ENCODE data around the gene SNAPC4.

SNAPC4 gene

DNA sequence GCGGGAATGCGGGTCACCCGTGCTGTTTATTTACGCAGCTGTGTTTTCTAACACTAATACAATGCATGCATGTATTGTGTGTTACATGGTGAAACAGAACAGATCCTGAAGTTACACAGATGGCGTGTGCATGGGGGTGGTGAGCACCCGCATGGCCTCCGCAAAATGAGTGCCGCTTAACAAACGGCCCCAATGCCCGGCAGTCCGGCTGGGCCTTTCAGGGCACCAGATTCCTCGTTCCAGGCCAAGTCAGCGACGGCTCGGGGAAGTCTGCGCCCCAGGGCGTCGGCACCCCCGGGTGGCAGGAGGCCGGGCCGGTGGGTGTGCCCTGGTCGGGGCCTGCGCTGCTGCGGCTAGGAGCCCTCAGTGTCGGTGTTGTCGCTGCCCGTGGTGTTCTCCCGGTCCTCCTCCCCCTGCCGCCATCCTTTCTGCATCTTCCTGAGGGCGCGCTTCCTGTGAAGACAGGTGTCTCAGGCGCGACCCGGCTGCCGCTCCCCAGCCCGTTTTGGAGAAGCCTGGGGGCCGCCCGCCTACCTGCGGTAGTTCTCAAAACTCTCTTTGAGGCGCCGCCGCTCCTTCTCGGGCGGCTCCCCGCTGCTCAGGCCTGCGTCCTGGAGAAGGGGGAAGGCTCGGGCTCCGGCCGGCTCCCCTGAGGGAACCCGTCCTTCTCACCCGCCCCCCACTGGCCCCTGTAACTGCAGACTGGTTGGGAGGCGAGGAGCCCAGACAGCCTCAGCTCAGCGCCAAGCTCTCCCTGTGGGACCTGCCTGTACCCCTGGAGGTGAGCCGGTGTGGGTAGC is 35.8 kb downstream of the SNAPC4 start:
- Histone ChIP-seq H3K36me3 (ENCODE audit: control insufficient read depth, insufficient read depth, low read length) (no peaks in the 10 kb centered on the region; the same call in 1 of the 2 replicates), H3K4me3 (ENCODE audit: low read length) (no peak overlapping the region), H3K9me3 (ENCODE audit: control insufficient read depth, insufficient read depth, low read length) (no peaks in the 10 kb centered on the region), H3K4me1 (ENCODE audit: control insufficient read depth, insufficient read depth, low read length) (peaks cover 2% of the 10 kb centered on the region; the same call in 1 of the 2 replicates), H3K27ac (ENCODE audit: low read length) (no peak overlapping the region), H3K27me3 (ENCODE audit: control insufficient read depth, insufficient read depth, low read length) (no peaks in the 10 kb centered on the region)
- WGBS (ENCODE audit: insufficient coverage, insufficient read length), result no CpG with 5 or more reads among the region's 54 CpGs
- DNase-seq (ENCODE audit: low read depth, low spot score), result no peak

GRCh38 chr9:136363106-136363948 is 36.6 kb downstream of the SNAPC4 start, which contains the start of gene DNLZ:
DNLZ (minus strand) TSS chr9:136363744; CDS start chr9:136363714, 30 bp downstream.
- no peak within 1 kb of the TSS for H3K27ac ChIP-seq (ENCODE audit: low read length)
- no peaks in the 10 kb centered on the region for H3K9me3 ChIP-seq (ENCODE audit: control insufficient read depth, insufficient read depth, low read length)
- H3K36me3 ChIP-seq (ENCODE audit: control insufficient read depth, insufficient read depth, low read length), result no peaks in the 10 kb centered on the region; the same call in 1 of the 2 replicates
- DNase-seq (ENCODE audit: low read depth, low spot score), result peak; percentile 76
- H3K4me3 ChIP-seq (ENCODE audit: low read length), result peak within 1 kb of the TSS; percentile 86
- WGBS (ENCODE audit: insufficient coverage, insufficient read length), result no CpG with 5 or more reads among the region's 97 CpGs
- H3K4me1 ChIP-seq (ENCODE audit: control insufficient read depth, insufficient read depth, low read length), result peaks cover 2% of the 10 kb centered on the region; the same call in 1 of the 2 replicates
- no peaks in the 10 kb centered on the region for H3K27me3 ChIP-seq (ENCODE audit: control insufficient read depth, insufficient read depth, low read length)

DNA sequence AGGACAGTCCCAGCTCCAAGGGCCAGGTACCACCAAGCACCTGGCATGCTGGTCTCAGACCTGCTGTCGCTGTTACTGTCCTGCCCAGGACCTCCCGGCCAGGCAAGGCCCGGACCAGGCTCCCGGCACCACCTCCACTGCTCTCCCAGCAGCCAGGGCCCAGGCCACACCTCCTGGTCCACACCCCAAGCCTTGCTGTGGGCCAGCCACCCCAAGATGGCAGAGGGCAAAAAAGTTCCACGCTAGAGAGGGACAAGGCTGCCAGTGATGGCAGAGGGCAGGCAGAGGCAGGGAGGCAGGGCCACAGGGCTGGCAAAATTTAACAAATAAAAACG is 37.6 kb downstream of the SNAPC4 start:
- Histone ChIP-seq H3K36me3 (ENCODE audit: control insufficient read depth, insufficient read depth, low read length) (no peaks in the 10 kb centered on the region; the same call in 1 of the 2 replicates), H3K27ac (ENCODE audit: low read length) (no peak overlapping the region), H3K27me3 (ENCODE audit: control insufficient read depth, insufficient read depth, low read length) (no peaks in the 10 kb centered on the region), H3K4me1 (ENCODE audit: control insufficient read depth, insufficient read depth, low read length) (peaks cover 2% of the 10 kb centered on the region; the same call in 1 of the 2 replicates), H3K4me3 (ENCODE audit: low read length) (no peak overlapping the region), H3K9me3 (ENCODE audit: control insufficient read depth, insufficient read depth, low read length) (no peaks in the 10 kb centered on the region)
- no CpG with 5 or more reads among the region's 6 CpGs for WGBS (ENCODE audit: insufficient coverage, insufficient read length)
- DNase-seq (ENCODE audit: low read depth, low spot score), result no peak

DNA sequence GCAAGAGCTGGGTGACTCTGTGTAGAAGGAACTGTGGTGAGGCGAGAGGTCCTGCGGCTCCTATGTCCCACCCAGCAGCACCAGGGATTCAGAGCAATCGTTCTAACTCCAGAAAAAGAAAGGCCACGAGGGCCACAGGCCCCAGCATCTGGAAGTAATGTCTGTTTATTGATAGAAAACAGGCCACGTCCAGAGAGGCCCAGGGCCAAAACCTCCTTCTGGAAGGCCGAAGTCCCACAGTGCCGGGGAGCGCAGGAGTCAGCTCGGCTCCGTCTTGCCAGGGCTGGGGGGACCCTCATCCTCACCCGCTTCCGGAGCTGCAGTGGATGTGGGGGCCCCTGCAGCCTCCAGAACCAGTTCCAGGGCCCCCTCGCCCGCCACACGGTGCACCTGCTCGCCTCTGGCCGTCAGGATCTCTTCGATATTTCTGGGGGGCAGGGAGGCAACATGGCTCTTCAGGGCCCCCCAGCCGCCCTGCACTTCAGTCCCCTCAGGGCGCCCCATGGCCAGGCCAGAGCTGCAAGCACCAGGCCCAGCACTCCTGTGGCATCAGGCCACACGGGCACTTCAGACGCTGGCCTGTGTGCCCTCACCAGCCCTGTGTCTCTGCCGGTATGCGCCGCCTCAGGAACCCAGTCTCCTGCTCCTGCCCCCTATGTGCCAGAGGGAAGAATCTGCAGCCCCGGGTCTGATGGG is 38.1 kb downstream of the SNAPC4 start:
- H3K36me3 ChIP-seq (ENCODE audit: control insufficient read depth, insufficient read depth, low read length), result no peaks in the 10 kb centered on the region; the same call in 1 of the 2 replicates
- peaks cover 2% of the 10 kb centered on the region; the same call in 1 of the 2 replicates for H3K4me1 ChIP-seq (ENCODE audit: control insufficient read depth, insufficient read depth, low read length)
- no peak overlapping the region for H3K27ac ChIP-seq (ENCODE audit: low read length)
- no peaks in the 10 kb centered on the region for H3K9me3 ChIP-seq (ENCODE audit: control insufficient read depth, insufficient read depth, low read length)
- H3K4me3 ChIP-seq (ENCODE audit: low read length), result no peak overlapping the region
- no CpG with 5 or more reads among the region's 26 CpGs for WGBS (ENCODE audit: insufficient coverage, insufficient read length)
- no peak for DNase-seq (ENCODE audit: low read depth, low spot score)
- no peaks in the 10 kb centered on the region for H3K27me3 ChIP-seq (ENCODE audit: control insufficient read depth, insufficient read depth, low read length)

DNA sequence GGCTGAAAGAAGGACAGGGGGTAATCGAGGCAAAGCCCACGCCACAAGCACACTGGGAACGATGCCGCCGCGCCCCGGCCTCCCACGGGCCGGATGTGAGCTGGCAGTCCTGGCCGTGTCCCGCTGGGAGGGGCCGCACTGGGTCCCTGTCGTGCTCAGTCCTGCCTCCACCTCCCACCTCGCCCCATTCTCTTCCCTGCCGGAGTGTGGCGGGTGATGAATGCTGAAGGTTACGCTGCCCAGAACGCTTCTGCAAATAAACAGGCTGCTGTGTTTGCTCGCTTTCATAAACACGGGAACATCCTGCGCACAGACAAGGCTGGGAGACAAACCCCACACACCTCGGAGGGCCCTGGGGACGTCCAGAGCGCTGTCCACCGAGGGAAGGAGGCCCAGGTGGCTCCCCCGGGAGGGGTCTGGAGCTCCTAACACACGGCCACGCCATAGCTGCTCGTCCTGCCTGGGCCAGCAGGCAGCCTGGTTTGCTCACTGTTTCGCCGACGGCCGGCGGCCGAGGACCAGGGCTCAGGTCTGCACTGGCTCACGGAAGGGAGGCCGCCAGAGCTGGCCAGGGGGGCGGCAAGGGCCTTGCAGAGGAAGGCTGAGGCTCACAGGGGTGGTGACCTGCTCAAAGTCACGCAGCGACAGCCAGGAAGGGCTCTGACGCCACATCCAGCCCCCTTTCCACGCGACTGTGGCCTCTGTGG is 38.8 kb downstream of the SNAPC4 start:
- no peaks in the 10 kb centered on the region for H3K27me3 ChIP-seq (ENCODE audit: control insufficient read depth, insufficient read depth, low read length)
- H3K27ac ChIP-seq (ENCODE audit: low read length), result no peak overlapping the region
- no CpG with 5 or more reads among the region's 43 CpGs for WGBS (ENCODE audit: insufficient coverage, insufficient read length)
- H3K4me1 ChIP-seq (ENCODE audit: control insufficient read depth, insufficient read depth, low read length), result peaks cover 2% of the 10 kb centered on the region; the same call in 1 of the 2 replicates
- DNase-seq (ENCODE audit: low read depth, low spot score), result no peak
- no peaks in the 10 kb centered on the region; the same call in 1 of the 2 replicates for H3K36me3 ChIP-seq (ENCODE audit: control insufficient read depth, insufficient read depth, low read length)
- H3K4me3 ChIP-seq (ENCODE audit: low read length), result no peak overlapping the region
- no peaks in the 10 kb centered on the region for H3K9me3 ChIP-seq (ENCODE audit: control insufficient read depth, insufficient read depth, low read length)

DNA sequence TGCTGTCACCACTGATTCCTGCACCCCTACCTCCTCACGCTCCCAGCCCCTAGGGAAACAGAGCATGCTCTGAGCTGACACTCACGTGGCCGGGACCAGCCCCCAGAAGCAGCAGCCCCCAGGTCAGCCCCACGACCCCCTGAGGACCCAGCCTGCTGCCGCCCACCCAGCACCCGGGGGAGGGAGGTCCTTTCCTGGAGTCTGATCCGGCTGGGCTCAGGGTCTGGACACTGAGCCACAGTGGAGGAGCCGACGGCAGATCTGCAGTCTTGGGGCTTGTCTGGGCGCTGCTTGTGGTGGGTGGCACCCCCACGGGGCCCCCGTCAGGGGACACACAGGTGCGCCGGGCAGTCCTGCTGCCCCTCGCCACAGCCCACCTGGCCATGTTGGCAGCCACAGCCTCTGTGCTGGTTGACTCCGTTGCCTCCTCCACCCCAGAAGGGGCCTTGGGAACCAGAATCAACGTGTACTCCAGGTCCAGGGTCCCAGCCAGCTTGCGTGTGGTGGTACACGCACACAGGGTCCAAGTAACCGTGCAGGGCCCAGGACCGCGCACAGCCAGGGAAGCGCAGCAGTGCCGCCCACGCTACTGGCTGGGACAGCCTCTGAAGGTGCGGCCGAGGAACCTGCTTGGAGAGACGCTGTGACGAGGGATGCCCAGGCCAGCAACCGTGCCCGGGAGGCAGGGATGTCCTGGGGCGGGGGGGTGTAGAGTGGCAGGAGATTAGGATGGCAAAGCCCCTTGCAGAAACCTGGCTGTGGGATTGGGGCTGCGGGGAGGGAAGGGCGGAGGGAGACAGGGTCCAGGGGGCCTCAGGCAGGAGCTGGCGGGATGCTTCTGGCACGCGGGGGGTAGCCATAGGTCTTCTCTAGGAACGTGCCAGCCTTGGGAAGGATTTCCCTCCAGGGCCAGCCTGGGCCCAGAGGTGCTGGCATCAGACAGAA is 39.9 kb downstream of the SNAPC4 start:
- H3K36me3 ChIP-seq (ENCODE audit: control insufficient read depth, insufficient read depth, low read length), result no peaks in the 10 kb centered on the region; the same call in 1 of the 2 replicates
- no peak overlapping the region for H3K27ac ChIP-seq (ENCODE audit: low read length)

DNA sequence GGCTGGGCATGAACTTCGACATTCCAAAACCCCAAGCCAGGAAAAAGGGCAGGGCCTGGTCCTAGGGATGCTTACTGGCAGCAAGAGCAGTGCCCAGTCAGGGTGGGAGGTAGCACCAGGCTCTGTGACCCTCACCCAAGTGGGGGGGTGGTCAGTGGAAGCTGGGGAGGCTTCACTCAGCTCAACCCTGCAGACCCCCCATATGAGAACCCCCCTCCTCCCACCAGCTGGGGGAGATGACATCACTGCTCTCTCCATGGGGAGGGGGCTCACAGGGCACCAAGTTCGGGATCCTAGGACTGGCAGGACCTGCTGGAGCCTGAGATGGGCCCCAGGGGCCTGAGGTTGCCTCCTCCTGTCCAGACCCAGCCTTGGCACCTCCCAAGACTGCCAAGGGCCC is 41.1 kb downstream of the SNAPC4 start:
- Histone ChIP-seq H3K4me3 (ENCODE audit: low read length) (no peak overlapping the region), H3K9me3 (ENCODE audit: control insufficient read depth, insufficient read depth, low read length) (no peaks in the 10 kb centered on the region), H3K36me3 (ENCODE audit: control insufficient read depth, insufficient read depth, low read length) (no peaks in the 10 kb centered on the region; the same call in 1 of the 2 replicates), H3K27ac (ENCODE audit: low read length) (no peak overlapping the region), H3K27me3 (ENCODE audit: control insufficient read depth, insufficient read depth, low read length) (no peaks in the 10 kb centered on the region), H3K4me1 (ENCODE audit: control insufficient read depth, insufficient read depth, low read length) (peaks cover 4% of the 10 kb centered on the region; the same call in 1 of the 2 replicates)
- no CpG with 5 or more reads among the region's 2 CpGs for WGBS (ENCODE audit: insufficient coverage, insufficient read length)
- DNase-seq (ENCODE audit: low read depth, low spot score), result no peak

More for the DNA sequence above, 39.9 kb downstream of the SNAPC4 start:
- Histone ChIP-seq H3K9me3 (ENCODE audit: control insufficient read depth, insufficient read depth, low read length) (no peaks in the 10 kb centered on the region), H3K27me3 (ENCODE audit: control insufficient read depth, insufficient read depth, low read length) (no peaks in the 10 kb centered on the region), H3K4me3 (ENCODE audit: low read length) (no peak overlapping the region), H3K4me1 (ENCODE audit: control insufficient read depth, insufficient read depth, low read length) (peaks cover 2% of the 10 kb centered on the region; the same call in 1 of the 2 replicates)
- no CpG with 5 or more reads among the region's 38 CpGs for WGBS (ENCODE audit: insufficient coverage, insufficient read length)
- DNase-seq (ENCODE audit: low read depth, low spot score), result no peak

DNA sequence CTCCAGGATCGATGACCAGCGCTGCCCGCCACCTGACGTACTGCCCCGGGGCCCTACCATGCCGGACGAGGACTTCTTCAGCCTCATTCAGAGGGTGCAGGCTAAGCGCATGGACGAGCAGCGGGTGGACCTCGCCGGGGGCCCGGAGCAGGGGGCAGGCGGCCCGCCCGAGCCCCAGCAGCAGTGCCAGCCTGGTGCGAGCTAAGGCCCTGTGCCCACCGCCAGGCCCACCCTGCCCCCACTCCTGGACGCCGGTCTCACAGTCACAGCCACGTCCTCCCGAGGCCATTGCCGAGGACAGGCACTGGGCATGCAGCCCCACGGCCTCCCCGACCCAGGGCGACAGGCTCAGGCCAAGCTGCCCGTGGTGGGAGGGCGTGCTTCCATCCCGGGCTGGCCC is 42.0 kb downstream of the SNAPC4 start:
- no peaks in the 10 kb centered on the region for H3K9me3 ChIP-seq (ENCODE audit: control insufficient read depth, insufficient read depth, low read length)
- H3K27me3 ChIP-seq (ENCODE audit: control insufficient read depth, insufficient read depth, low read length), result no peaks in the 10 kb centered on the region
- H3K4me1 ChIP-seq (ENCODE audit: control insufficient read depth, insufficient read depth, low read length), result peaks cover 4% of the 10 kb centered on the region; the same call in 1 of the 2 replicates
- H3K27ac ChIP-seq (ENCODE audit: low read length), result no peak overlapping the region
- no peak for DNase-seq (ENCODE audit: low read depth, low spot score)
- no peak overlapping the region for H3K4me3 ChIP-seq (ENCODE audit: low read length)
- H3K36me3 ChIP-seq (ENCODE audit: control insufficient read depth, insufficient read depth, low read length), result no peaks in the 10 kb centered on the region; the same call in 1 of the 2 replicates
- WGBS (ENCODE audit: insufficient coverage, insufficient read length), result no CpG with 5 or more reads among the region's 29 CpGs

- Histone ChIP-seq H3K27ac (ENCODE audit: low read length) (no peak overlapping the region), H3K4me1 (ENCODE audit: control insufficient read depth, insufficient read depth, low read length) (peaks cover 2% of the 10 kb centered on the region; the same call in 1 of the 2 replicates), H3K27me3 (ENCODE audit: control insufficient read depth, insufficient read depth, low read length) (no peaks in the 10 kb centered on the region), H3K4me3 (ENCODE audit: low read length) (no peak overlapping the region), H3K36me3 (ENCODE audit: control insufficient read depth, insufficient read depth, low read length) (no peaks in the 10 kb centered on the region; the same call in 1 of the 2 replicates), H3K9me3 (ENCODE audit: control insufficient read depth, insufficient read depth, low read length) (no peaks in the 10 kb centered on the region)
- no peak for DNase-seq (ENCODE audit: low read depth, low spot score)
- WGBS (ENCODE audit: insufficient coverage, insufficient read length), result no CpG with 5 or more reads among the region's 22 CpGs
Measured at GRCh38 chr9:136357202-136357725, 42.7 kb downstream of the SNAPC4 start.

All from iPS DF 6.9 (cell line).